ENCODE results near the gene FAS. TPM values are rescaled to one million over a fixed set of nuclear protein-coding genes. Genes with fewer than 3 reads are reported as not detected.

The FAS gene
- polyA plus RNA-seq, 1 donor (not counting 4 experiments of a cell fraction or from before 2014, with no cell fraction given), result 44.8 TPM

GRCh38 chr10:89062861-89063260, 72.3 kb downstream of the FAS start:
- peak; percentile 39 for FAIRE-seq

GRCh38 chr10:89063465-89063864, 72.9 kb downstream of the FAS start:
- H3K27me3 ChIP-seq (ENCODE audit: control insufficient read depth, extremely low read depth, insufficient read depth, low read length), result no peaks in the 10 kb centered on the region
- dilution Hi-C loops (cut with MboI; ENCODE audit: extremely low pct_ligation_motif_present, low sequenced_read_pairs), result no loop called here
- H3K9me3 ChIP-seq (ENCODE audit: control insufficient read depth, low read depth, low read length), result no peaks in the 10 kb centered on the region
- DNase-seq (ENCODE audit: low read depth, low spot score) (no peak), FAIRE-seq (no peak)
- H3K79me2 ChIP-seq (ENCODE audit: control insufficient read depth, insufficient read depth, low read length), result no peaks in the 10 kb centered on the region
- no peak overlapping the region for H3K27ac ChIP-seq (ENCODE audit: control insufficient read depth, insufficient read depth, low read length)
- H3K4me2 ChIP-seq (ENCODE audit: control insufficient read depth, extremely low read depth, insufficient read depth, low read depth, low read length), result no peak overlapping the region
- no peak overlapping the region for H2AFZ ChIP-seq (ENCODE audit: control insufficient read depth, low read length)
- H4K20me1 ChIP-seq (ENCODE audit: control insufficient read depth, extremely low read depth, insufficient read depth, low read length), result no peaks in the 10 kb centered on the region
- no peak for TF ChIP-seq CTCF (optimal IDR thresholded peaks at IDR 0.05 in 1 of 3, IDR thresholded peaks at IDR 0.05 in 1 of 3, conservative IDR thresholded peaks at IDR 0.05 in 1 of 3; ENCODE audit: extremely low read depth in 1 of 3, insufficient read depth in 2 of 3, low read length in 3 of 3)
- no peak for TF ChIP-seq EZH2 (IDR thresholded peaks at IDR 0.05; ENCODE audit: low read length)
- no peaks in the 10 kb centered on the region for H3K36me3 ChIP-seq (ENCODE audit: control insufficient read depth in 2 of 2, extremely low read depth in 1 of 2, insufficient read depth in 2 of 2, low read length in 2 of 2)
- no peak overlapping the region for H3K4me3 ChIP-seq (ENCODE audit: control insufficient read depth in 2 of 3, extremely low read depth in 1 of 3, insufficient read depth in 2 of 3, low read depth in 1 of 3, low read length in 3 of 3)
- H3K4me1 ChIP-seq (ENCODE audit: control insufficient read depth, extremely low read depth, insufficient read depth, low read length), result no peaks in the 10 kb centered on the region
- H3K9me1 ChIP-seq (ENCODE audit: control insufficient read depth, extremely low read depth, insufficient read depth, low read length), result no peaks in the 10 kb centered on the region
- H3K9ac ChIP-seq (ENCODE audit: control insufficient read depth, extremely low read depth, insufficient read depth, low read length), result no peak overlapping the region

More at GRCh38 chr10:89062861-89063260, 72.3 kb downstream of the FAS start:
- Histone ChIP-seq H3K36me3 (ENCODE audit: control insufficient read depth in 2 of 2, extremely low read depth in 1 of 2, insufficient read depth in 2 of 2, low read length in 2 of 2) (no peaks in the 10 kb centered on the region), H3K27me3 (ENCODE audit: control insufficient read depth, extremely low read depth, insufficient read depth, low read length) (no peaks in the 10 kb centered on the region), H3K9me3 (ENCODE audit: control insufficient read depth, low read depth, low read length) (no peaks in the 10 kb centered on the region), H3K4me1 (ENCODE audit: control insufficient read depth, extremely low read depth, insufficient read depth, low read length) (no peaks in the 10 kb centered on the region), H2AFZ (ENCODE audit: control insufficient read depth, low read length) (no peak overlapping the region), H3K79me2 (ENCODE audit: control insufficient read depth, insufficient read depth, low read length) (no peaks in the 10 kb centered on the region), H3K9me1 (ENCODE audit: control insufficient read depth, extremely low read depth, insufficient read depth, low read length) (no peaks in the 10 kb centered on the region), H4K20me1 (ENCODE audit: control insufficient read depth, extremely low read depth, insufficient read depth, low read length) (no peaks in the 10 kb centered on the region), H3K27ac (ENCODE audit: control insufficient read depth, insufficient read depth, low read length) (no peak overlapping the region), H3K4me2 (ENCODE audit: control insufficient read depth, extremely low read depth, insufficient read depth, low read depth, low read length) (no peak overlapping the region), H3K9ac (ENCODE audit: control insufficient read depth, extremely low read depth, insufficient read depth, low read length) (no peak overlapping the region), H3K4me3 (ENCODE audit: control insufficient read depth in 2 of 3, extremely low read depth in 1 of 3, insufficient read depth in 2 of 3, low read depth in 1 of 3, low read length in 3 of 3) (no peak overlapping the region)
- no peak for TF ChIP-seq EZH2 (IDR thresholded peaks at IDR 0.05; ENCODE audit: low read length)
- no peak for TF ChIP-seq CTCF (optimal IDR thresholded peaks at IDR 0.05 in 1 of 3, IDR thresholded peaks at IDR 0.05 in 1 of 3, conservative IDR thresholded peaks at IDR 0.05 in 1 of 3; ENCODE audit: extremely low read depth in 1 of 3, insufficient read depth in 2 of 3, low read length in 3 of 3)
- DNase-seq (ENCODE audit: low read depth, low spot score), result no peak
- dilution Hi-C loops (cut with MboI; ENCODE audit: extremely low pct_ligation_motif_present, low sequenced_read_pairs), result no loop called here
